Transverse colon (tissue), 4 donors: ENCODE results near the gene LRRTM3. TPM values are rescaled to one million over a fixed set of nuclear protein-coding genes. Genes with fewer than 3 reads are reported as not detected.

Experiments
- DNase-seq: peaks from one replicate; pipeline ENCODE4 v3.0.0-alpha.2; 2019
- H3K27ac ChIP-seq, 4 donors: fragments of 200-600 bp; sonication (generic); 2 replicates each; pipeline ENCODE4 v1.5.1; 2016 to 2018; ENCODE audit warnings: inconsistent platforms in 4 of 4
- H3K27me3 ChIP-seq: fragments of 200-600 bp; sonication (generic); 2 replicates; pipeline ENCODE4 v1.5.1; 2017; ENCODE audit warnings: inconsistent platforms
- H3K36me3 ChIP-seq, 4 donors: fragments of 200-600 bp; sonication (generic); 2 replicates each; pipeline ENCODE4 v1.5.1; 2017 to 2019; ENCODE audit warnings: inconsistent platforms in 4 of 4
- H3K4me1 ChIP-seq, 4 donors: fragments of 200-600 bp; sonication (generic); 2 replicates each; pipeline ENCODE4 v1.5.1; 2017 to 2020; ENCODE audit warnings: inconsistent platforms in 4 of 4
- H3K4me3 ChIP-seq, 4 donors: fragments of 200-600 bp; sonication (generic); 1 replicate in 1 of 4; 2 replicates in 3 of 4; pipeline versions ENCODE4 v1.5.1 to v1.6.1; 2017 to 2019; ENCODE audit warnings: inconsistent platforms in 4 of 4
- H3K9me3 ChIP-seq, 2 donors: fragments of 200-600 bp; sonication (generic); 2 replicates each; pipeline ENCODE4 v1.5.1; 2017 to 2019; ENCODE audit warnings: inconsistent platforms in 2 of 2
- EP300 ChIP-seq: sonication (generic); formaldehyde crosslinking; IDR thresholded peaks from one replicate; pipeline ENCODE4 v1.6.1; 2017; ENCODE audit warnings: antibody characterized with exemption, low read depth
- POLR2A ChIP-seq: fragments of 450-650 bp; IDR thresholded peaks from one replicate; pipeline ENCODE4 v1.6.1; 2016; ENCODE audit warnings: antibody characterized with exemption, mild to moderate bottlenecking, moderate library complexity
- POLR2AphosphoS5 ChIP-seq, 3 donors: sonication (generic); formaldehyde crosslinking; IDR thresholded peaks; one replicate each; pipeline ENCODE4 v1.6.1; 2016; ENCODE audit warnings: antibody characterized with exemption in 3 of 3
- WGBS, 2 donors: methylation state at CpG; one replicate each; pipeline ENCODE4 v1.1.5; 2018; ENCODE audit warnings: low coverage in 1 of 2; 5-methylcytosine and 5-hydroxymethylcytosine counted together
- in situ Hi-C, 4 donors: fragments of 200-750 bp; cut with MboI; loops; one replicate each; pipeline versions ENCODE4 v1.15.0 to v1.15.1; 2017; ENCODE audit warnings: low sequenced_read_pairs in 3 of 4, low pct_ligation_motif_present in 1 of 4, low pct_unique_long_range_greater_than_20kb in 1 of 4
- intact Hi-C: fragments of 100-400 bp; cut with DNase I; formaldehyde crosslinking; loops from one replicate; pipeline ENCODE4 v1.15.1; 2023; ENCODE audit warnings: low total_unique reads
- total RNA-seq, 4 donors: library from RNA; depleted of rRNA; stranded (reverse); fragments of >200 nt; gene quantifications; one replicate each; pipeline ENCODE4 v1.1.0, GENCODE V29; 2016
- TF ChIP-seq, protein P1 (sequence below), 5 experiments: fragments of 200-600 bp in 3 of 5; fragments of 450-650 bp in 2 of 5; sonication (generic) in 3 of 5; IDR thresholded peaks; 1 replicate in 2 of 5; 2 replicates in 3 of 5; pipeline ENCODE4 v1.5.1; 2016 to 2017; ENCODE audit warnings: antibody characterized with exemption in 5 of 5, inconsistent platforms in 3 of 5, mild to moderate bottlenecking in 2 of 5, moderate library complexity in 1 of 5

Gene LRRTM3
- total RNA-seq, 4 donors from 2014 or later: not detected

DNA sequence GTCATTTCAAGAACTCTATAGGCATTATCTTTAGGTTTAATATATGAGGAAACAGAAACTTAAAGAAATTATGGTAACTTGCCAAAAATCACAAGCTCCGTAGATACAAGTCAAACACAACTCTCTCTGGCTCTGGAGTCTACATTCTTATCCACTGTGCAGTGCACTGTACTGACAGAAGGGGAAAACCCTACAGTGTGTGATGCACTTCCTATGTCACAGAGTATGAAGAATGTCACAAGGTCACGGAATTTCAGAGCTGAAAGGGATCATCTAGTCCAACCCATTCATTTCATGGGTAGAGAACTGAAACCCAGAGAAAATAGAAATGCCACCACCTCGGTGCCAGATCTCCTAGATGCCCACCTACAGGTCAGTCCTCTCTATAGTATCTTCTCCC is 86.1 kb downstream of the LRRTM3 start:
- 65 to 70% methylated on average over 3 of the region's 3 CpGs for WGBS, 2 donors
- Histone ChIP-seq H3K27me3 (no peaks in the 10 kb centered on the region), H3K4me1 (no peaks in the 10 kb centered on the region), H3K9me3 (no peaks in the 10 kb centered on the region), H3K4me3 (no peak overlapping the region), H3K36me3 (no peaks in the 10 kb centered on the region), H3K27ac (no peak overlapping the region)
- in situ Hi-C loops: no loop called here
- intact Hi-C loops: no loop called here
- TF ChIP-seq POLR2AphosphoS5 (IDR thresholded peaks at IDR 0.05): no peak
- TF ChIP-seq, protein P1, sequence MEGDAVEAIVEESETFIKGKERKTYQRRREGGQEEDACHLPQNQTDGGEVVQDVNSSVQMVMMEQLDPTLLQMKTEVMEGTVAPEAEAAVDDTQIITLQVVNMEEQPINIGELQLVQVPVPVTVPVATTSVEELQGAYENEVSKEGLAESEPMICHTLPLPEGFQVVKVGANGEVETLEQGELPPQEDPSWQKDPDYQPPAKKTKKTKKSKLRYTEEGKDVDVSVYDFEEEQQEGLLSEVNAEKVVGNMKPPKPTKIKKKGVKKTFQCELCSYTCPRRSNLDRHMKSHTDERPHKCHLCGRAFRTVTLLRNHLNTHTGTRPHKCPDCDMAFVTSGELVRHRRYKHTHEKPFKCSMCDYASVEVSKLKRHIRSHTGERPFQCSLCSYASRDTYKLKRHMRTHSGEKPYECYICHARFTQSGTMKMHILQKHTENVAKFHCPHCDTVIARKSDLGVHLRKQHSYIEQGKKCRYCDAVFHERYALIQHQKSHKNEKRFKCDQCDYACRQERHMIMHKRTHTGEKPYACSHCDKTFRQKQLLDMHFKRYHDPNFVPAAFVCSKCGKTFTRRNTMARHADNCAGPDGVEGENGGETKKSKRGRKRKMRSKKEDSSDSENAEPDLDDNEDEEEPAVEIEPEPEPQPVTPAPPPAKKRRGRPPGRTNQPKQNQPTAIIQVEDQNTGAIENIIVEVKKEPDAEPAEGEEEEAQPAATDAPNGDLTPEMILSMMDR (IDR thresholded peaks at IDR 0.05): no peak
- no peak for TF ChIP-seq EP300
- TF ChIP-seq POLR2A: no peak
- no peak for DNase-seq

DNA sequence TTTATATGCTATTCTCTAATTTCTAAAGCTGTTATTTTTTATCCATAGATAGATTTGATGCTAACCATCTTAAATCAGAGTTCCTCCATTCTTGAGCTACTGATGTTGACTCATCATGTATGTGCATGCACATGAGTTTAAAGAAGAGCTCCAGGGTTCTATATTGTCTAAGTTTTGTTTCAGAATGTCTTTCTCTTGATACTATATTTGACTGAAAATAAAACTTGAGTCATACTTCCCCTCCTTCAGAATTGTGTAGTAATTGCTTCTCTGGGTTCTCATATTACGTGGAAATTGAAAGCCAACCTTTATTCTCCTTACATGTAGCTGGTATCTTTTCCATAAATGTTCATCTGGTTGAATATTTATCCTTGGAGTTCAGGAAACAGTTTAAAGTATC is 89.4 kb downstream of the LRRTM3 start:
- TF ChIP-seq POLR2AphosphoS5 (IDR thresholded peaks at IDR 0.05) (no peak), EP300 (no peak), POLR2A (no peak)
- TF ChIP-seq, protein P1 (IDR thresholded peaks at IDR 0.05): no peak
- 54 to 83% methylated on average over 1 of the region's 1 CpG for WGBS, 2 donors
- Histone ChIP-seq H3K9me3 (no peaks in the 10 kb centered on the region), H3K27ac (no peak overlapping the region), H3K36me3 (no peaks in the 10 kb centered on the region), H3K4me3 (no peak overlapping the region), H3K4me1 (no peaks in the 10 kb centered on the region), H3K27me3 (no peaks in the 10 kb centered on the region)
- in situ Hi-C loops: no loop called here
- intact Hi-C loops: no loop called here
- no peak for DNase-seq

DNA sequence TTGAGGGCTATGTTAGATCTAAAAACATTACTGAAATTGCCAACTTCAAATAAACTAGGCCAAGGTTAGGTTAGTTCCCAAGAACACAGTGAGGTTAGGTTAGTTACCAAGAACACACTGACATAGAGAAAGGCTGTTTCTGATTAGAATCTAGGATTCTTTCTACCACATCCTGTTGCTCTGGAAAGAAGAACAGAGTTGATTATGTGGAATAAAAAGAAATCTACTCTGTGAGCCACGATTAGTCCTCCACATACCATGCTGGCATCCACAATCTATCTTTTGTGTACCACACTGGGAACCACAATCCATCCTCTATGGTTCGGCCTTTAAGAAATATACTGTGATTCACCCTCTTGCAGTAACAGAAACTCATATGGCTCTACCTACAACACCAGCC is 91.4 kb downstream of the LRRTM3 start:
- in situ Hi-C loops: no loop called here

DNA sequence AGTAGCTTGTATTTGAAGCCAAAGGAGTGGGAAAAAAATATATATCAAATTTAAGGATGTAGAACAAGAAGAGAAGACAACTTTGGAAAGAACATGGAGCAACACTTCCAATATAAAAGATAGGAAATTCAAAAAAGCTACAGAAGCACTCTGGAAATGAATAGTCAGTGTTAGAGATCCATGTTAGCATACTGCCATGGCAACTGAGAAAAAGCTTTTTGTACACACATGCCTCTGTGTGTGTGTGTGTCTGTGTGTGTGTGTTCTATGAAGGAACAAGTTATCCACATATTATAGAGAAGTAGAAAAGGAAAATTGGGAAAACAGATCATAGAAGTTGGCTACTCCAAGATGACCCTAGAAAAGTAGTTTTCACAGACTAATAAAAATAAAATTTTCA is 96.3 kb downstream of the LRRTM3 start:
- no peak for DNase-seq
- no peak for TF ChIP-seq EP300
- no peak for TF ChIP-seq POLR2A
- TF ChIP-seq POLR2AphosphoS5 (IDR thresholded peaks at IDR 0.05): no peak
- TF ChIP-seq, protein P1 (IDR thresholded peaks at IDR 0.05): no peak
- H3K27me3 ChIP-seq: no peaks in the 10 kb centered on the region
- H3K4me1 ChIP-seq: no peaks in the 10 kb centered on the region
- intact Hi-C loops (no loop called here), in situ Hi-C loops (no loop called here)
- H3K27ac ChIP-seq: no peak overlapping the region
- no peaks in the 10 kb centered on the region for H3K9me3 ChIP-seq
- no peaks in the 10 kb centered on the region for H3K36me3 ChIP-seq
- no peak overlapping the region for H3K4me3 ChIP-seq

More for the DNA sequence above, 91.4 kb downstream of the LRRTM3 start:
- H3K36me3 ChIP-seq: no peaks in the 10 kb centered on the region
- intact Hi-C loops: no loop called here
- no peak for TF ChIP-seq POLR2A
- TF ChIP-seq, protein P1 (IDR thresholded peaks at IDR 0.05): no peak
- TF ChIP-seq POLR2AphosphoS5 (IDR thresholded peaks at IDR 0.05): no peak
- no peak for TF ChIP-seq EP300
- WGBS, 2 donors: 69 to 78% methylated on average over 2 of the region's 2 CpGs
- DNase-seq: no peak
- no peak overlapping the region for H3K27ac ChIP-seq
- no peak overlapping the region for H3K4me3 ChIP-seq
- H3K27me3 ChIP-seq: no peaks in the 10 kb centered on the region
- no peaks in the 10 kb centered on the region for H3K4me1 ChIP-seq
- no peaks in the 10 kb centered on the region for H3K9me3 ChIP-seq
